ENCODE measurements around the gene S100A9.

DNA sequence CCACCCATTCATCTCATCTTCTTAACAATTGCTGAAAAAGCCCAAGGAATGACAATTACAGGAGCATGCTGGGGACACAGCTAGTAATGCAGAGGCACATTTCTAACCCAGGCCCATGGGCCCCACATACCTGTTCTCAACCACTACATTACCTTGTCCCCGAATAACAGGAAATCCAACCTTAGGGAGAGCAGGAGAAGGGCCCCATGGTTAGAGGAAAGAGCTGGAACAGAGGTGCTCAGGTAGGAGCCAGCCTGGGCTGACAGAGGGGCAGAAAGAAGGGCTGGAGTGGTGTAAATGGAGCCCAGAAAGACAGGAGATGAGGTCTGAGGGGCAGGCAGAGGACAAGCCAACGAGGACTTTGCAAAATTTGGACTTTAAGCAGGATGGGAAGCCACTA is 44.6 kb downstream of the S100A9 start:
- TF ChIP-seq, protein P1, sequence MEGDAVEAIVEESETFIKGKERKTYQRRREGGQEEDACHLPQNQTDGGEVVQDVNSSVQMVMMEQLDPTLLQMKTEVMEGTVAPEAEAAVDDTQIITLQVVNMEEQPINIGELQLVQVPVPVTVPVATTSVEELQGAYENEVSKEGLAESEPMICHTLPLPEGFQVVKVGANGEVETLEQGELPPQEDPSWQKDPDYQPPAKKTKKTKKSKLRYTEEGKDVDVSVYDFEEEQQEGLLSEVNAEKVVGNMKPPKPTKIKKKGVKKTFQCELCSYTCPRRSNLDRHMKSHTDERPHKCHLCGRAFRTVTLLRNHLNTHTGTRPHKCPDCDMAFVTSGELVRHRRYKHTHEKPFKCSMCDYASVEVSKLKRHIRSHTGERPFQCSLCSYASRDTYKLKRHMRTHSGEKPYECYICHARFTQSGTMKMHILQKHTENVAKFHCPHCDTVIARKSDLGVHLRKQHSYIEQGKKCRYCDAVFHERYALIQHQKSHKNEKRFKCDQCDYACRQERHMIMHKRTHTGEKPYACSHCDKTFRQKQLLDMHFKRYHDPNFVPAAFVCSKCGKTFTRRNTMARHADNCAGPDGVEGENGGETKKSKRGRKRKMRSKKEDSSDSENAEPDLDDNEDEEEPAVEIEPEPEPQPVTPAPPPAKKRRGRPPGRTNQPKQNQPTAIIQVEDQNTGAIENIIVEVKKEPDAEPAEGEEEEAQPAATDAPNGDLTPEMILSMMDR (IDR thresholded peaks at IDR 0.05; ENCODE audit: low read depth, low read length, missing input control) = no peak
- TF ChIP-seq RXRA (IDR thresholded peaks at IDR 0.05) = no peak
- TF ChIP-seq TAF1 (conservative IDR thresholded peaks at IDR 0.05) = no peak
- no peak for TF ChIP-seq JUND (IDR thresholded peaks at IDR 0.05)
- TF ChIP-seq, protein P2, sequence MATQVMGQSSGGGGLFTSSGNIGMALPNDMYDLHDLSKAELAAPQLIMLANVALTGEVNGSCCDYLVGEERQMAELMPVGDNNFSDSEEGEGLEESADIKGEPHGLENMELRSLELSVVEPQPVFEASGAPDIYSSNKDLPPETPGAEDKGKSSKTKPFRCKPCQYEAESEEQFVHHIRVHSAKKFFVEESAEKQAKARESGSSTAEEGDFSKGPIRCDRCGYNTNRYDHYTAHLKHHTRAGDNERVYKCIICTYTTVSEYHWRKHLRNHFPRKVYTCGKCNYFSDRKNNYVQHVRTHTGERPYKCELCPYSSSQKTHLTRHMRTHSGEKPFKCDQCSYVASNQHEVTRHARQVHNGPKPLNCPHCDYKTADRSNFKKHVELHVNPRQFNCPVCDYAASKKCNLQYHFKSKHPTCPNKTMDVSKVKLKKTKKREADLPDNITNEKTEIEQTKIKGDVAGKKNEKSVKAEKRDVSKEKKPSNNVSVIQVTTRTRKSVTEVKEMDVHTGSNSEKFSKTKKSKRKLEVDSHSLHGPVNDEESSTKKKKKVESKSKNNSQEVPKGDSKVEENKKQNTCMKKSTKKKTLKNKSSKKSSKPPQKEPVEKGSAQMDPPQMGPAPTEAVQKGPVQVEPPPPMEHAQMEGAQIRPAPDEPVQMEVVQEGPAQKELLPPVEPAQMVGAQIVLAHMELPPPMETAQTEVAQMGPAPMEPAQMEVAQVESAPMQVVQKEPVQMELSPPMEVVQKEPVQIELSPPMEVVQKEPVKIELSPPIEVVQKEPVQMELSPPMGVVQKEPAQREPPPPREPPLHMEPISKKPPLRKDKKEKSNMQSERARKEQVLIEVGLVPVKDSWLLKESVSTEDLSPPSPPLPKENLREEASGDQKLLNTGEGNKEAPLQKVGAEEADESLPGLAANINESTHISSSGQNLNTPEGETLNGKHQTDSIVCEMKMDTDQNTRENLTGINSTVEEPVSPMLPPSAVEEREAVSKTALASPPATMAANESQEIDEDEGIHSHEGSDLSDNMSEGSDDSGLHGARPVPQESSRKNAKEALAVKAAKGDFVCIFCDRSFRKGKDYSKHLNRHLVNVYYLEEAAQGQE (IDR thresholded peaks at IDR 0.05) = no peak
- TF ChIP-seq YY1 (IDR thresholded peaks at IDR 0.05) = no peak
